ENCODE measurements around the gene PLAGL2. TPM values are rescaled to one million over a fixed set of nuclear protein-coding genes. Genes with fewer than 3 reads are reported as not detected.

Gene PLAGL2
- total RNA-seq, 1 donor from 2014 or later: 123 TPM

DNA sequence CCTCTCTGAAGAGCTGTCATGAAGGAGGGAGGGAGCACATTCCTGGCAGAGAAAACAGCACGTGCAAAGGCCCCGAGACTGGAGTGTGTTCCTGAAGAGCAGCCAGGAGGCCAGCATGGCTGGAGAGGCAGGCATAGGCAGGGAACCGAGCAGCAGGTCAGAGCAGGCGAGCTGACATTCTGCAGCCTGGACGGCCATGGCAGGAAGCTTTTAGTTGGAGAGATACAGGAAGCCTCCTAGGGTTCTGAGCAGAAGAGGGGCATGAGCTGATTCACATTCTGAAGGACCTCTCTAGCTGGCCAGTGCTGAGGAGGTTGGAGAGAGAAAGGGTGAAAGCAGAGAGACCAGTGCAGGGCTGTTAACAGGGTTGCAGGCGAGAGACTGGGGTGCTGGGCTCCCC is 29.9 kb upstream of the PLAGL2 start:
- Mint-ChIP-seq H3K4me1 (ENCODE audit: low read depth) (peaks cover 33% of the 10 kb centered on the region), H3K27ac (no peak overlapping the region), H3K27me3 (ENCODE audit: insufficient read depth) (no peaks in the 10 kb centered on the region), H3K4me3 (no peak overlapping the region), H3K9me3 (no peaks in the 10 kb centered on the region), H3K36me3 (ENCODE audit: low read depth) (peaks cover 43% of the 10 kb centered on the region)
- intact Hi-C loops (cut with micrococcal nuclease): no loop called here
- DNase-seq (ENCODE audit: low spot score): no peak

DNA sequence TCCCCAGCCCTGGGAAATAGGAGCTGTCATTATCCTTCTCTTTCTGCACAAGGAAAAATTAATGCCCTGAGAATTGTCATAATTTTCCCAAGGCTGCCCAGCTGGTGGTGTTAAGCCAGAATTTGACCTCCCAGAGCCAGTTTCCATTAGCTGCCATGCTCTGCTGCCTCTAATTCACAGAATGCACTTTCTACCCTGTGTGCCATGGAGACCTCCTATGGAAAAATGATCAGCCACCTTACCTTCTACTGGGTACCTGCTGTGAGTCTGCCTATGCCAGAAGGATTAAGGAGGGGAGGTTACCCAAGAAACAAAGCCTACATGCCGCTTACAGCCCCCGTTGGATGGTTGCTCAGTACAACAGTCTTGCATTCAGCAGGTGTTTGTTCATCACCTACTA is 29.3 kb upstream of the PLAGL2 start:
- Mint-ChIP-seq H3K36me3 (ENCODE audit: low read depth) (peaks cover 46% of the 10 kb centered on the region), H3K27me3 (ENCODE audit: insufficient read depth) (no peaks in the 10 kb centered on the region), H3K9me3 (no peaks in the 10 kb centered on the region), H3K27ac (no peak overlapping the region), H3K4me1 (ENCODE audit: low read depth) (peaks cover 38% of the 10 kb centered on the region), H3K4me3 (no peak overlapping the region)
- no peak for DNase-seq (ENCODE audit: low spot score)
- intact Hi-C loops (cut with micrococcal nuclease): no loop called here

DNA sequence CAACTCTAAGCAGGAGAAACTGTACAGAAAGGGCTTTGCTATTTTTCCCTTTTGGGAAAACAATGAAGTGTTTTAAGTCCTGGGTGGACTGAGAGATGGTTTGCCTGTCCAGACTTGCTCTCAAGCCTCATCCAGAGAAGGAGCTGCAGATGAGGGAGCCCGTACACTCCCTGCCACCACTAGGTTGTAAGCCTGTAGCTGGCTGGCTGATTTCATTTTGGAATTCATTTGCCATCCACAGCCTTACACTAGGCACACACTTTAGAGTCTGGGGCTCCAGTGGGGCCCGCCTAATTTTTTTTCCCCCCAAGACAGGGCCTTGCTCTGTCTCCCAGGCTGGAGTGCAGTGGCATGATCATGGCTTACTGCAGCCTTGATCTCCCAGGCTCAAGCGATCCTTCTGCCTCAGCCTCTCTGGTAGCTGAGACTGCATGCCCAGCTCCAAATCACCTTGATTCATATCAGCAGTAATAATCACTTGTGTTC is 28.5 kb upstream of the PLAGL2 start:
- Mint-ChIP-seq H3K27ac (peak overlapping the region; percentile 79), H3K4me3 (no peak overlapping the region), H3K9me3 (no peaks in the 10 kb centered on the region), H3K27me3 (ENCODE audit: insufficient read depth) (no peaks in the 10 kb centered on the region), H3K4me1 (ENCODE audit: low read depth) (peaks cover 46% of the 10 kb centered on the region), H3K36me3 (ENCODE audit: low read depth) (peaks cover 53% of the 10 kb centered on the region)
- intact Hi-C loops (cut with micrococcal nuclease): no loop called here
- no peak for DNase-seq (ENCODE audit: low spot score)

DNA sequence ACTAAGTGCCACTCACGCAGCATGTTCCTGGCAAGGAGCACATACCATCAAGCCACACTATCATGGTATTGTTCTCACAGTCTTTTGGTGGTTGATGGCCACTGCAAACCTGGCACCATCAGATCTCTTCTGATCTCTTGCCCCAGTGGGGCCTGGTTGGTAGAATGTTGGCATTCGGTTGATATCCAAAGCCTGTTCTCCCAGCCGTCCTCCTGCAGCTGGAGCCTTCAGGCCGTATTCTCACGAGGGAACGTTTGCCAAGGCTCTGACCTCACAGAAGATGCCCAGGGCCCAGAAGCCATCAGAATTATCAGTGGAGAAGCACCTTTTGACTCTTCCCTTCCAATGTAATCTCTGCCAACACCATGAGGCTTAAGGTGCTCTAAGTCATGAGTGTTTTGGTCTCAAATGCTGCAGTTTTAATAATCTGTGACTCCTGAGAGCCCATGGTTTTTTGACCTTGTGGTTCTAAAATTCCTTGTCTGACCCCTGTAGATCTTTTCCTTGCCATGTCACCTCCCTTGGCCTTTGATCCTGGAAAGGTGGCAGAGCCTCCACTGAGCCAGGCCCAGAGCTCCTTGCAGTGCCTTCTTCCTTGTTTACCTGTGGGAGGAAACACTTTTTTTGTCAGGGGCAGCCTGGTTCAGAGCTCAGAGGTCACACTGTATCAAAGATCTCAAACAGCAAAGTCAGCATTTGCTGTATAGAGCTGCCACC is 27.9 kb upstream of the PLAGL2 start:
- no peak overlapping the region for H3K4me3 Mint-ChIP-seq
- no peak for DNase-seq (ENCODE audit: low spot score)
- peaks cover 58% of the 10 kb centered on the region for H3K36me3 Mint-ChIP-seq (ENCODE audit: low read depth)
- intact Hi-C loops (cut with micrococcal nuclease): no loop called here
- no peaks in the 10 kb centered on the region for H3K9me3 Mint-ChIP-seq
- H3K27ac Mint-ChIP-seq: peak overlapping the region; percentile 79
- no peaks in the 10 kb centered on the region for H3K27me3 Mint-ChIP-seq (ENCODE audit: insufficient read depth)
- H3K4me1 Mint-ChIP-seq (ENCODE audit: low read depth): peaks cover 50% of the 10 kb centered on the region

GRCh38 chr20:32234135-32234808 is 26.7 kb upstream of the PLAGL2 start:
- Mint-ChIP-seq H3K9me3 (no peaks in the 10 kb centered on the region), H3K27me3 (ENCODE audit: insufficient read depth) (no peaks in the 10 kb centered on the region), H3K4me3 (no peak overlapping the region), H3K4me1 (ENCODE audit: low read depth) (peaks cover 40% of the 10 kb centered on the region), H3K36me3 (ENCODE audit: low read depth) (peaks cover 60% of the 10 kb centered on the region), H3K27ac (peak overlapping the region; percentile 74)
- intact Hi-C loops (cut with micrococcal nuclease): no loop called here
- no peak for DNase-seq (ENCODE audit: low spot score)

DNA sequence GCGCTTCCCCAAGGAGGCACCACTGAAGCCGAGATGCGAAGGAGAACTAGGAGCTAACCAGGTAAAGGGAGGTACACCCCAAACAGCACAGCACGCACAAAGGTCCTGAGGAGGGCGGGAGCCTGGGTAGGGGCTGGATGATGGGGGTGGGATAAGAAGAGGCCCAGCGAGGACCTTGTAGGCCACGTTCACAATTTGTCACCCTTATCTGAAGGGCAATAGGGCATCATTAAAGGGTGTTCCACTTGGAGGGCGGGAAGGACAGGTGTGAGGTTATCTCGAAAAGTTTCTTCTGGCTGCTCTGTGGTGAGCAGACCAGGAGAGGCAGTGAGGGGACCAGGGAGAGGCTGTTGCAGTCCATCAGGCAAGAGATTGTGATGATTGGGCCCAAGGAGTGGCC is 25.7 kb upstream of the PLAGL2 start:
- Mint-ChIP-seq H3K27me3 (ENCODE audit: insufficient read depth) (no peaks in the 10 kb centered on the region), H3K4me1 (ENCODE audit: low read depth) (peaks cover 40% of the 10 kb centered on the region), H3K4me3 (peak overlapping the region; percentile 50), H3K27ac (peak overlapping the region; percentile 95), H3K36me3 (ENCODE audit: low read depth) (peaks cover 68% of the 10 kb centered on the region), H3K9me3 (no peaks in the 10 kb centered on the region)
- no peak for DNase-seq (ENCODE audit: low spot score)
- intact Hi-C loops (cut with micrococcal nuclease): no loop called here

- no peaks in the 10 kb centered on the region for H3K9me3 Mint-ChIP-seq
- H3K27me3 Mint-ChIP-seq (ENCODE audit: insufficient read depth): no peaks in the 10 kb centered on the region
- peak overlapping the region; percentile 95 for H3K27ac Mint-ChIP-seq
- H3K36me3 Mint-ChIP-seq (ENCODE audit: low read depth): peaks cover 77% of the 10 kb centered on the region
- H3K4me1 Mint-ChIP-seq (ENCODE audit: low read depth): peaks cover 40% of the 10 kb centered on the region
- DNase-seq (ENCODE audit: low spot score): no peak
- intact Hi-C loops (cut with micrococcal nuclease): loop anchor here (1.0 kb wide), 5 partner anchors 17 to 123 kb away; partner anchors contain the start of genes PLAGL2 and POFUT1
- peak overlapping the region; percentile 69 for H3K4me3 Mint-ChIP-seq
These were observed 24.9 kb upstream of the PLAGL2 start for GRCh38 chr20:32232326-32232886.

- peak overlapping the region; percentile 69 for H3K4me3 Mint-ChIP-seq
- H3K27me3 Mint-ChIP-seq (ENCODE audit: insufficient read depth): no peaks in the 10 kb centered on the region
- H3K36me3 Mint-ChIP-seq (ENCODE audit: low read depth): peaks cover 73% of the 10 kb centered on the region
- H3K9me3 Mint-ChIP-seq: no peaks in the 10 kb centered on the region
- DNase-seq (ENCODE audit: low spot score): peak; percentile 31
- H3K4me1 Mint-ChIP-seq (ENCODE audit: low read depth): peaks cover 40% of the 10 kb centered on the region
- intact Hi-C loops (cut with micrococcal nuclease): loop anchor here (1.0 kb wide), 5 partner anchors 17 to 123 kb away; partner anchors contain the start of genes PLAGL2 and POFUT1
- H3K27ac Mint-ChIP-seq: peak overlapping the region; percentile 95
These were observed 24.3 kb upstream of the PLAGL2 start for GRCh38 chr20:32231847-32232246.

DNA sequence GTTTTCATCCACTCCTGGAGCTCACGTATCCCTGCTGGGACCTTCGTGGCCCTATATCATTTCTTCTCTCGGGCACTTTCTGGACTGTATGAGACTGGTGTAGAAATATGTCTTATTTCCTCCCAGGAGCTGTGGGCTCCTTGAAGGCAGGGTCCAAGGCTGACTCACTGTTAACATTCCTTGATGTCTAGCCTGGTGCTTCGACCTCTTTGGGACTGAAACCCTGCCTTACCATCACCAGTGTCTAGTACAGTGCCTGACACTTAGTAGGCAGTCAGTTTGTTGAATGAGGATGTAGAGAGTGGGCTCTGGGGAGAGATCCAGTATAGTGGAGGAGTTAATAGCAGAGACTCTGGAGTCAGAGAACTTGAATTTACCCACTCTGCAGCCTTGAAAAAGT is 23.7 kb upstream of the PLAGL2 start:
- Mint-ChIP-seq H3K27me3 (ENCODE audit: insufficient read depth) (no peaks in the 10 kb centered on the region), H3K36me3 (ENCODE audit: low read depth) (peaks cover 69% of the 10 kb centered on the region)

GRCh38 chr20:32230707-32231106 is 23.2 kb upstream of the PLAGL2 start:
- intact Hi-C loops (cut with micrococcal nuclease): no loop called here
- peaks cover 42% of the 10 kb centered on the region for H3K4me1 Mint-ChIP-seq (ENCODE audit: low read depth)
- H3K36me3 Mint-ChIP-seq (ENCODE audit: low read depth): peaks cover 69% of the 10 kb centered on the region

More for the DNA sequence above, 23.7 kb upstream of the PLAGL2 start:
- DNase-seq (ENCODE audit: low spot score): no peak
- Mint-ChIP-seq H3K9me3 (no peaks in the 10 kb centered on the region), H3K4me3 (no peak overlapping the region), H3K27ac (peak overlapping the region; percentile 95), H3K4me1 (ENCODE audit: low read depth) (peaks cover 40% of the 10 kb centered on the region)
- intact Hi-C loops (cut with micrococcal nuclease): no loop called here

GRCh38 chr20:32229251-32229747 is 21.8 kb upstream of the PLAGL2 start:
- no peak for DNase-seq (ENCODE audit: low spot score)
- Mint-ChIP-seq H3K4me3 (no peak overlapping the region), H3K9me3 (no peaks in the 10 kb centered on the region), H3K27ac (no peak overlapping the region), H3K27me3 (ENCODE audit: insufficient read depth) (no peaks in the 10 kb centered on the region), H3K4me1 (ENCODE audit: low read depth) (peaks cover 40% of the 10 kb centered on the region), H3K36me3 (ENCODE audit: low read depth) (peaks cover 61% of the 10 kb centered on the region)
- intact Hi-C loops (cut with micrococcal nuclease): no loop called here

More at GRCh38 chr20:32230707-32231106, 23.2 kb upstream of the PLAGL2 start:
- Mint-ChIP-seq H3K27ac (peak overlapping the region; percentile 95), H3K4me3 (no peak overlapping the region), H3K27me3 (ENCODE audit: insufficient read depth) (no peaks in the 10 kb centered on the region), H3K9me3 (no peaks in the 10 kb centered on the region)
- no peak for DNase-seq (ENCODE audit: low spot score)

DNA sequence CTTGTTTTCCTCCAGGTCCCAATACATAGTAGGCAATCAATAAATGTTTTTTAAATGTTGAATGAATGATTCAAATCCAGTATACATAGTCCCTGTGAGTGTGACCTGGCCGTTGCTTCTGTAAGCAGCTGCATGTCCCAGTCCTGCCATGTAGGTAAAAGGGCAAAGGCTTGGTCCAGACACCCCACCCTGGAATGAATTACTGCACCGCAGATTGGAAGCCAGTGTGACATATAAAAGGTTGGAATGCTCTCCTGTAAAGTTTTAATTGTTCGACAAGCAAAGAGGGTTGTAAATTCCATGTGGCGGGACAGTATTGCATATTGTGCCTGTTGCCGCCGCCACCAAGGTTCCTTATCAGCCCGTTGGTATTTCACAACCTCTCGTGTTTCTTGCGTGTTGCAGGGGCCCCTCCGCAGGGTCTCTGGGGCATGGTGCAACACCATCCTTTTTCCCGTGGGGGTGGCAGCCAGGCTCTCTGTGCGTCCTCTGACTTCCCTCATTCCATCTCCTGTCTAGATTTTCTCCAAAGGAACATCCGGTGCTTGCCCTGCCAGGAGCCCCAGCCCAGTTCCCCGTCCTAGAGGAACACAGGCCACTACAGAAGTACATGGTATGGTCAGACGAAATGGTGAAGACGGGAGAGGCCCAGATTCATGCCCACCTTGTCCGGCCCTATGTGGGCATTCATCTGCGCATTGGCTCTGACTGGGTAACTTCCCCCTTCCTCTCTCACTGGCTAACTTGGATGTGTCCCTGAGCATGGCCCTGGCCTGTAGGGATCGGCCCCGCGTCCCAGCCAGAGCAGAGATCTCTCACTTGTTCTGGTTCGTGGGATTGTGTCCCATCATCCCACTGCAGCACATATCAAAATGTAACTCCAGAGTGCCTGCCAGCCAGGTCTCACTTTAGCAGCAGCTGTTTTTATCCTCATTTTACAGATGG is 20.5 kb upstream of the PLAGL2 start:
- Mint-ChIP-seq H3K4me1 (ENCODE audit: low read depth) (peaks cover 30% of the 10 kb centered on the region), H3K27me3 (ENCODE audit: insufficient read depth) (no peaks in the 10 kb centered on the region), H3K4me3 (no peak overlapping the region), H3K9me3 (no peaks in the 10 kb centered on the region), H3K27ac (no peak overlapping the region), H3K36me3 (ENCODE audit: low read depth) (peaks cover 55% of the 10 kb centered on the region)
- no peak for DNase-seq (ENCODE audit: low spot score)
- intact Hi-C loops (cut with micrococcal nuclease): no loop called here

Measured in activated T-helper 1 cell treated with anti-CD3 and anti-CD28 coated beads, Interleukin-12 subunit alpha, Interleukin-12 subunit beta, Interleukin-2, Interleukin-4 antibody, amounts not matched to agents 30 ng/mL and 10 ng/mL and 1 ng/mL, durations not matched to agents 14 hours and 24 hours and 36 hours (primary cell).